ENCODE results near the gene SLC25A21.

The SLC25A21 gene

DNA sequence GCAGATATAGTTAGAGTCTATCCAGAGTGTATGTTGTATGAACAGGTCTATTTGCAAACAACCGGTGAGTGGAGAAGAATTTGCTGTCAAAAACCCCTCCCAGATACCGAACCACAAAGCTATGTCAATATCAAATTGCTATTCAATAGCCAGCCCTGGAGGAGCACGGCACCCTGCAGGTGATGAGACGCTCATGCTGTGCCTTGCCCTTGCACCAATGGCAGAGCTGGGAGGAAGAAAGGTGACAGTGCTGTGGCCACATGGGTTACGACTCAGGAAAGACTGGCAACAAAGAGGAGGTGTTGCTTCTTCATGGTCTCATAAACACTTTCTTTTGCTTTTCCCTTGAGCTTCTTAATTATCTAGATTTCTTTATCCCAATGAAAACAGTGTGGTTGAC, 455.0 kb downstream of the SLC25A21 start:
- no peaks in the 10 kb centered on the region for H3K9me3 ChIP-seq (replicated peaks; ENCODE audit: insufficient read depth, low read length)
- H3K79me2 ChIP-seq (ENCODE audit: low read length): no peaks in the 10 kb centered on the region
- H3F3A ChIP-seq (ENCODE audit: insufficient read depth, low read length): no peaks in the 10 kb centered on the region
- no peak overlapping the region for H3K4me2 ChIP-seq (ENCODE audit: low read depth, low read length)
- no peak overlapping the region for H3K4me3 ChIP-seq (ENCODE audit: low read length)
- no peaks in the 10 kb centered on the region for H3K36me3 ChIP-seq (replicated peaks; ENCODE audit: insufficient read depth, low read length)
- H3K9me2 ChIP-seq (replicated peaks; ENCODE audit: insufficient read depth, low read length): no peaks in the 10 kb centered on the region
- no peak overlapping the region for H3K9ac ChIP-seq (ENCODE audit: low read length)
- H3K27ac ChIP-seq (ENCODE audit: low read length): no peak overlapping the region
- no peak for DNase-seq
- H2AFZ ChIP-seq (ENCODE audit: low read length): no peak overlapping the region
- H4K20me1 ChIP-seq (ENCODE audit: insufficient read depth, low read length): no peaks in the 10 kb centered on the region
- H3K27me3 ChIP-seq (replicated peaks; ENCODE audit: insufficient read depth, low read length): no peaks in the 10 kb centered on the region
- no peak for TF ChIP-seq EZH2phosphoT487 (IDR thresholded peaks at IDR 0.05; ENCODE audit: low read length)
- no peaks in the 10 kb centered on the region for H3K4me1 ChIP-seq (ENCODE audit: low read length)

DNA sequence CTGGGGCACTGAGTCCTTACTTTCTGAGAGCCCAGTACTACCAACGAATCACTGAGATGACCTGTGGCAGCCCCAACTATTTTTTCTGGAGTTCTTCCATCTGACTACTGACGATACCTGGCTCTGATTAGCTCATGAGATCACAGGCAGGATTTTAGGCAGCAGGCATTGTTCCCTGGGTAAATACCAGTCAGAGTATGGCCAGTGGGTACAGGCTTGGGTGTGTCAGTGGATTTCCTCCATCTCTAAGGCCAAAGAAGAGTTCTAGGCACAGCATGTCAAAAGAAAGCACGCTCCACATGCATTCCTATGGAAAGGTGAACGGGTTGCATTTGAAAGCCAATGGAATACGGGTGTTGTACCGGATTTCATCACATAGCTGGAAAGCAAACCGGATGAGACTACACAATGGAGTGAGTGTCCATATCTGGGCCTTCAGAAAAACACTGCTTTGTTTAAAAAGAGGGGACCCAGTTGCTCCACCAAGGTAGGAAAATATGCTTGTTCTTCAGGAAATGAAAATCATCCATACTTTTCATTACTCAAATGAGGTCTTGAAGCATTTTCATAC, 455.7 kb downstream of the SLC25A21 start:
- no peak overlapping the region for H3K27ac ChIP-seq (ENCODE audit: low read length)
- TF ChIP-seq EZH2phosphoT487 (IDR thresholded peaks at IDR 0.05; ENCODE audit: low read length) (no peak), EZH2 (optimal IDR thresholded peaks at IDR 0.05; ENCODE audit: low read depth, low read length) (no peak)
- TF ChIP-seq, protein P1, sequence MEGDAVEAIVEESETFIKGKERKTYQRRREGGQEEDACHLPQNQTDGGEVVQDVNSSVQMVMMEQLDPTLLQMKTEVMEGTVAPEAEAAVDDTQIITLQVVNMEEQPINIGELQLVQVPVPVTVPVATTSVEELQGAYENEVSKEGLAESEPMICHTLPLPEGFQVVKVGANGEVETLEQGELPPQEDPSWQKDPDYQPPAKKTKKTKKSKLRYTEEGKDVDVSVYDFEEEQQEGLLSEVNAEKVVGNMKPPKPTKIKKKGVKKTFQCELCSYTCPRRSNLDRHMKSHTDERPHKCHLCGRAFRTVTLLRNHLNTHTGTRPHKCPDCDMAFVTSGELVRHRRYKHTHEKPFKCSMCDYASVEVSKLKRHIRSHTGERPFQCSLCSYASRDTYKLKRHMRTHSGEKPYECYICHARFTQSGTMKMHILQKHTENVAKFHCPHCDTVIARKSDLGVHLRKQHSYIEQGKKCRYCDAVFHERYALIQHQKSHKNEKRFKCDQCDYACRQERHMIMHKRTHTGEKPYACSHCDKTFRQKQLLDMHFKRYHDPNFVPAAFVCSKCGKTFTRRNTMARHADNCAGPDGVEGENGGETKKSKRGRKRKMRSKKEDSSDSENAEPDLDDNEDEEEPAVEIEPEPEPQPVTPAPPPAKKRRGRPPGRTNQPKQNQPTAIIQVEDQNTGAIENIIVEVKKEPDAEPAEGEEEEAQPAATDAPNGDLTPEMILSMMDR (IDR thresholded peaks at IDR 0.05; ENCODE audit: low read length): no peak
- H3K36me3 ChIP-seq (replicated peaks; ENCODE audit: insufficient read depth, low read length): no peaks in the 10 kb centered on the region
- H3K9me3 ChIP-seq (replicated peaks; ENCODE audit: insufficient read depth, low read length): no peaks in the 10 kb centered on the region
- no peaks in the 10 kb centered on the region for H3K79me2 ChIP-seq (ENCODE audit: low read length)
- DNase-seq: no peak
- no peak overlapping the region for H2AFZ ChIP-seq (ENCODE audit: low read length)
- no peak overlapping the region for H3K4me3 ChIP-seq (ENCODE audit: low read length)
- H3K4me2 ChIP-seq (ENCODE audit: low read depth, low read length): no peak overlapping the region
- H3K4me1 ChIP-seq (ENCODE audit: low read length): no peaks in the 10 kb centered on the region
- H3K27me3 ChIP-seq (replicated peaks; ENCODE audit: insufficient read depth, low read length): no peaks in the 10 kb centered on the region
- H3K9me2 ChIP-seq (replicated peaks; ENCODE audit: insufficient read depth, low read length): no peaks in the 10 kb centered on the region
- no peaks in the 10 kb centered on the region for H3F3A ChIP-seq (ENCODE audit: insufficient read depth, low read length)
- no peaks in the 10 kb centered on the region for H4K20me1 ChIP-seq (ENCODE audit: insufficient read depth, low read length)
- no peak overlapping the region for H3K9ac ChIP-seq (ENCODE audit: low read length)

DNA sequence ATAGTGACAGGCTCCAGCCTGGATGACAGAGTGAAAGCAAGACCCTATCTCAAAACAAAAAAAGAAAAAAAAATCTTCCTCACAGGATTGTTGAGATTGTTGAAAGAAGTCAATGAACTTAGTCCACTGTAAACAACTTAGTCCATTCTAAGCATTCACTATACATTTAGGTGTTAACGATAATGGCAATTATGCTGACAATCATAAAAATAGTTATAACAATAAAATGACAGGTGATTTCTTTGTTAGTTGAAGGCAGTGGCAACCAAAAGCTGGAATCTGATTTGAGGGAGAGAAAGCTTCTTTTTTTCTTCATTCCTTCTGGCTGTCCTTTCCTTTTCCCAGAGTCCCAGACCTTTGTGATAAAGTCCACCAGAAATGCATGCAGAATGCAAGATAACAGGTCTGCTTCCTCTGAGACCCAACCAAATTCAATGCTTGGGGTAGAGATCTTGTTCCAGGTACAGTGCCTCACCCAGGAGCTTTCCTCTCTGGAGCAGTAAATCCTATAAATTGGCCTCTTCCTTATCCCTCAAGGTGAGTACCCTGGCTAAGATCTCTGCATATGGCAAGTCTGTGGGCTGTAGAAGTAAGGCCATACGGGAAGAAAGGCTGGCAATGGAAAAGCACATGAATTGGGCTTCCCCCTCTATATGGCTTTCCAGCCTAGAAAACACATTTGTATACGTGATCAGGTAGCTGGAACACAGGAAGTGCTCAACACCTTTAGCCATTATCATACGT, 458.3 kb downstream of the SLC25A21 start:
- Histone ChIP-seq H3K27me3 (replicated peaks; ENCODE audit: insufficient read depth, low read length) (no peaks in the 10 kb centered on the region), H3F3A (ENCODE audit: insufficient read depth, low read length) (no peaks in the 10 kb centered on the region), H3K9ac (ENCODE audit: low read length) (no peak overlapping the region), H3K4me3 (ENCODE audit: low read length) (no peak overlapping the region), H4K20me1 (ENCODE audit: insufficient read depth, low read length) (no peaks in the 10 kb centered on the region), H3K9me3 (replicated peaks; ENCODE audit: insufficient read depth, low read length) (no peaks in the 10 kb centered on the region), H3K27ac (ENCODE audit: low read length) (no peak overlapping the region), H2AFZ (ENCODE audit: low read length) (no peak overlapping the region), H3K4me2 (ENCODE audit: low read depth, low read length) (no peak overlapping the region), H3K79me2 (ENCODE audit: low read length) (no peaks in the 10 kb centered on the region), H3K36me3 (replicated peaks; ENCODE audit: insufficient read depth, low read length) (no peaks in the 10 kb centered on the region), H3K9me2 (replicated peaks; ENCODE audit: insufficient read depth, low read length) (no peaks in the 10 kb centered on the region), H3K4me1 (ENCODE audit: low read length) (no peaks in the 10 kb centered on the region)
- TF ChIP-seq EZH2phosphoT487 (IDR thresholded peaks at IDR 0.05; ENCODE audit: low read length) (no peak), EZH2 (optimal IDR thresholded peaks at IDR 0.05; ENCODE audit: low read depth, low read length) (no peak)
- TF ChIP-seq, protein P1 (IDR thresholded peaks at IDR 0.05; ENCODE audit: low read length): no peak
- no peak for DNase-seq

DNA sequence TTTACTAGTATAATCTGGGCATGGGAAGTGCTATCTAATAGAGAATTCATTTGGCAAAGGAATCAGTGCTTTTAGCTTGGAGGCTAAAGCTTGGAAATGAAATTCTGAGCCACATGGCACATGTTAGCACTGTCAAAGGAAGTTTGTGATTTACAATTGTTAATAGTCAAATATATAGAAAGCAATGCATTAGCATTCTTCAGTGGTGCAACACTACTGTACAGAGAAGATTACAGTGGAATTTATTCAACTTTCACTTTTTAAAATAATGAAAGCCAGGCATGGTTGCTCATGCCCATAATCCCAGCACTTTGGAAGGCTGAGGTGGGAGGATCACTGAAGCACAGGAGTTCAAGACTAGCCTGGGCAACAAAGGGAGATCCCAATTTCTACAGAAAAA, 464.8 kb downstream of the SLC25A21 start:
- no peak overlapping the region for H2AFZ ChIP-seq (ENCODE audit: low read length)
- no peak overlapping the region for H3K27ac ChIP-seq (ENCODE audit: low read length)
- no peaks in the 10 kb centered on the region for H3K9me2 ChIP-seq (replicated peaks; ENCODE audit: insufficient read depth, low read length)
- no peak overlapping the region for H3K9ac ChIP-seq (ENCODE audit: low read length)
- no peak overlapping the region for H3K4me2 ChIP-seq (ENCODE audit: low read depth, low read length)
- H3K79me2 ChIP-seq (ENCODE audit: low read length): no peaks in the 10 kb centered on the region
- H3K4me1 ChIP-seq (ENCODE audit: low read length): no peaks in the 10 kb centered on the region
- no peak overlapping the region for H3K4me3 ChIP-seq (ENCODE audit: low read length)
- H3K27me3 ChIP-seq (replicated peaks; ENCODE audit: insufficient read depth, low read length): no peaks in the 10 kb centered on the region
- H3F3A ChIP-seq (ENCODE audit: insufficient read depth, low read length): no peaks in the 10 kb centered on the region
- no peaks in the 10 kb centered on the region for H4K20me1 ChIP-seq (ENCODE audit: insufficient read depth, low read length)
- TF ChIP-seq, protein P1 (IDR thresholded peaks at IDR 0.05; ENCODE audit: low read length): no peak
- no peak for TF ChIP-seq EZH2phosphoT487 (IDR thresholded peaks at IDR 0.05; ENCODE audit: low read length)
- TF ChIP-seq EZH2 (optimal IDR thresholded peaks at IDR 0.05; ENCODE audit: low read depth, low read length): no peak
- no peak for DNase-seq
- no peaks in the 10 kb centered on the region for H3K9me3 ChIP-seq (replicated peaks; ENCODE audit: insufficient read depth, low read length)
- no peaks in the 10 kb centered on the region for H3K36me3 ChIP-seq (replicated peaks; ENCODE audit: insufficient read depth, low read length)

Measured in MM.1S (cell line).